ENCODE measurements around the gene LAMTOR4.

GRCh38 chr7:100109521-100110163 is 39.1 kb upstream of the LAMTOR4 start:
- TF ChIP-seq EZH2 (IDR thresholded peaks at IDR 0.05; ENCODE audit: insufficient read depth, poor library complexity, severe bottlenecking) (no peak), EZH2phosphoT487 (IDR thresholded peaks at IDR 0.05; ENCODE audit: insufficient read depth, low read depth) (no peak)
